Measurements from ENCODE around the gene PDLIM1. TPM values are rescaled to one million over a fixed set of nuclear protein-coding genes. Genes with fewer than 3 reads are reported as not detected.

Gene PDLIM1
- total and polyA plus RNA-seq, 10 of the 15 experiments (the other 5 are each of a cell fraction or from before 2014, with no cell fraction given) = 95.7 to 714 (median 309) TPM

DNA sequence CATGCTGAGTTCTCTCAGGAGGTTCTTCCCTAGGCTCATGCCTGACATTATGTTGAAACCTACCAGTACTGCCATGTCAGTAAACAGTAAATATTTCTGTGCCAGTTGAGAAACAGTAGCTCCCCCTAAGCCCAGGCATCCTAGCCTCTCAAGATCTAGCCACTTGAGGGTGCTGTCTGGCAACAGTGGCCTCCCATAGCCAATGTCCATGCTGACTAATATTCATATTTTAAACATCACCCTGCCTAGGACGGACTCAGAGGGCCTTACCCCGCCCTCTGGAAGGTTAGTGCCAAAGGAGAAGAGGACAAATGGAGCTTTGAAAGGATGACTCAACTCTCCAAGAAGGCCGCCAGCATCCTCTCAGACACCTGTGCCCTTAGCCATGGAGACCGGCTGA, 89.1 kb downstream of the PDLIM1 start:
- RAD21 ChIA-PET (ENCODE audit: unreplicated experiment) = interaction anchor here (1.1 to 2.1 kb wide), 5 partner anchors 44 to 174 kb away, joined by 3 to 13 read pairs (median 4); no protein-coding TSS in a partner anchor
- Histone ChIP-seq H3K9ac (ENCODE audit: control insufficient read depth, insufficient read depth, low read length) (no peak overlapping the region), H3K4me3 (no peak overlapping the region), H3K27me3 (replicated peaks in 1 of 2; ENCODE audit: control insufficient read depth in 2 of 2, insufficient read depth in 2 of 2, low read length in 1 of 2) (no peaks in the 10 kb centered on the region), H2AFZ (ENCODE audit: control insufficient read depth, low read depth, low read length) (no peak overlapping the region), H3K9me3 (replicated peaks; ENCODE audit: control insufficient read depth, insufficient read depth, low read length) (no peaks in the 10 kb centered on the region), H3K36me3 (ENCODE audit: control insufficient read depth in 2 of 2, insufficient read depth in 2 of 2, low read length in 1 of 2) (no peaks in the 10 kb centered on the region), H3K4me2 (ENCODE audit: control insufficient read depth, insufficient read depth) (no peak overlapping the region), H3K79me2 (ENCODE audit: control insufficient read depth, insufficient read depth, low read length) (no peaks in the 10 kb centered on the region), H3K27ac (ENCODE audit: control insufficient read depth, insufficient read depth) (no peak overlapping the region), H3K4me1 (ENCODE audit: control insufficient read depth, insufficient read depth, low read length) (no peaks in the 10 kb centered on the region), H4K20me1 (ENCODE audit: control insufficient read depth, insufficient read depth) (no peaks in the 10 kb centered on the region)
- no TSS peak for BruUV-seq (replicated peaks)
- intact Hi-C loops (cut with micrococcal nuclease; ENCODE audit: unreplicated experiment) = no loop called here
- WGBS (ENCODE audit: insufficient coverage, insufficient replicate concordance, low lambda C conversion rate, missing lambda C conversion rate) = 71% methylated on average over 4 of the region's 4 CpGs
- ATAC-seq (peak; percentile 65), DNase-seq (ENCODE audit: low read depth, low spot score) (no peak), FAIRE-seq (no peak)
- SMC1A ChIA-PET (ENCODE audit: uncharacterized antibody, unreplicated experiment) = interaction anchor here (0.5 to 1.9 kb wide), 6 partner anchors 41 to 197 kb away, joined by 3 to 12 read pairs (median 3); no protein-coding TSS in a partner anchor
- CTCF ChIA-PET = interaction anchor here (0.6 to 1.6 kb wide), 8 partner anchors 8 to 226 kb away, joined by 3 to 9 read pairs (median 4); no protein-coding TSS in a partner anchor
- in situ Hi-C loops (cut with MboI) = no loop called here
- POLR2A ChIA-PET = no interaction called here
- TF ChIP-seq RAD21 (IDR thresholded peaks at IDR 0.05; ENCODE audit: insufficient read depth, low read depth, low read length) (peak; percentile 47), IKZF1 (conservative IDR thresholded peaks at IDR 0.05) (no peak), NR2C2 (IDR thresholded peaks at IDR 0.05; ENCODE audit: borderline replicate concordance, control insufficient read depth, insufficient read length, low read depth) (no peak), RAD51 (IDR thresholded peaks at IDR 0.05) (no peak), SP1 (IDR thresholded peaks at IDR 0.05; ENCODE audit: low read depth, low read length) (no peak), TCF7 (IDR thresholded peaks at IDR 0.05; ENCODE audit: borderline replicate concordance) (no peak), SMAD5 (IDR thresholded peaks at IDR 0.05; ENCODE audit: low read depth) (no peak), PML (IDR thresholded peaks at IDR 0.05; ENCODE audit: low read length) (no peak), NFXL1 (IDR thresholded peaks at IDR 0.05; ENCODE audit: borderline replicate concordance) (no peak), WRNIP1 (IDR thresholded peaks at IDR 0.05; ENCODE audit: borderline replicate concordance, low read depth, low read length) (no peak), NFYA (IDR thresholded peaks at IDR 0.05; ENCODE audit: borderline replicate concordance, low read depth, low read length) (no peak), CBX5 (IDR thresholded peaks at IDR 0.05; ENCODE audit: low read depth) (no peak), MYB (IDR thresholded peaks at IDR 0.05; ENCODE audit: borderline replicate concordance, low read depth, low read length) (no peak), RCOR1 (conservative IDR thresholded peaks at IDR 0.05; ENCODE audit: low read depth, low read length) (no peak), CHD1 (IDR thresholded peaks at IDR 0.05; ENCODE audit: low read depth, low read length) (no peak), ZBED1 (IDR thresholded peaks at IDR 0.05; ENCODE audit: borderline replicate concordance) (no peak), SMC3 (IDR thresholded peaks at IDR 0.05; ENCODE audit: borderline replicate concordance, low read length) (peak; percentile 23; the same call in 1 of the 2 replicates), JUNB (IDR thresholded peaks at IDR 0.05) (no peak), PAX5 (IDR thresholded peaks at IDR 0.05; ENCODE audit: borderline replicate concordance, low read depth, low read length) (no peak)
- TF ChIP-seq, protein P1, sequence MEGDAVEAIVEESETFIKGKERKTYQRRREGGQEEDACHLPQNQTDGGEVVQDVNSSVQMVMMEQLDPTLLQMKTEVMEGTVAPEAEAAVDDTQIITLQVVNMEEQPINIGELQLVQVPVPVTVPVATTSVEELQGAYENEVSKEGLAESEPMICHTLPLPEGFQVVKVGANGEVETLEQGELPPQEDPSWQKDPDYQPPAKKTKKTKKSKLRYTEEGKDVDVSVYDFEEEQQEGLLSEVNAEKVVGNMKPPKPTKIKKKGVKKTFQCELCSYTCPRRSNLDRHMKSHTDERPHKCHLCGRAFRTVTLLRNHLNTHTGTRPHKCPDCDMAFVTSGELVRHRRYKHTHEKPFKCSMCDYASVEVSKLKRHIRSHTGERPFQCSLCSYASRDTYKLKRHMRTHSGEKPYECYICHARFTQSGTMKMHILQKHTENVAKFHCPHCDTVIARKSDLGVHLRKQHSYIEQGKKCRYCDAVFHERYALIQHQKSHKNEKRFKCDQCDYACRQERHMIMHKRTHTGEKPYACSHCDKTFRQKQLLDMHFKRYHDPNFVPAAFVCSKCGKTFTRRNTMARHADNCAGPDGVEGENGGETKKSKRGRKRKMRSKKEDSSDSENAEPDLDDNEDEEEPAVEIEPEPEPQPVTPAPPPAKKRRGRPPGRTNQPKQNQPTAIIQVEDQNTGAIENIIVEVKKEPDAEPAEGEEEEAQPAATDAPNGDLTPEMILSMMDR (IDR thresholded peaks at IDR 0.05 in 2 of 3, conservative IDR thresholded peaks at IDR 0.05 in 1 of 3; ENCODE audit: control insufficient read depth in 2 of 3, extremely low read depth in 1 of 3, insufficient read depth in 1 of 3, low read depth in 3 of 3, low read length in 3 of 3) = peak; percentile 18 to 40 (median 32); a peak in 3 of 6 replicates
- TF ChIP-seq, protein P2, sequence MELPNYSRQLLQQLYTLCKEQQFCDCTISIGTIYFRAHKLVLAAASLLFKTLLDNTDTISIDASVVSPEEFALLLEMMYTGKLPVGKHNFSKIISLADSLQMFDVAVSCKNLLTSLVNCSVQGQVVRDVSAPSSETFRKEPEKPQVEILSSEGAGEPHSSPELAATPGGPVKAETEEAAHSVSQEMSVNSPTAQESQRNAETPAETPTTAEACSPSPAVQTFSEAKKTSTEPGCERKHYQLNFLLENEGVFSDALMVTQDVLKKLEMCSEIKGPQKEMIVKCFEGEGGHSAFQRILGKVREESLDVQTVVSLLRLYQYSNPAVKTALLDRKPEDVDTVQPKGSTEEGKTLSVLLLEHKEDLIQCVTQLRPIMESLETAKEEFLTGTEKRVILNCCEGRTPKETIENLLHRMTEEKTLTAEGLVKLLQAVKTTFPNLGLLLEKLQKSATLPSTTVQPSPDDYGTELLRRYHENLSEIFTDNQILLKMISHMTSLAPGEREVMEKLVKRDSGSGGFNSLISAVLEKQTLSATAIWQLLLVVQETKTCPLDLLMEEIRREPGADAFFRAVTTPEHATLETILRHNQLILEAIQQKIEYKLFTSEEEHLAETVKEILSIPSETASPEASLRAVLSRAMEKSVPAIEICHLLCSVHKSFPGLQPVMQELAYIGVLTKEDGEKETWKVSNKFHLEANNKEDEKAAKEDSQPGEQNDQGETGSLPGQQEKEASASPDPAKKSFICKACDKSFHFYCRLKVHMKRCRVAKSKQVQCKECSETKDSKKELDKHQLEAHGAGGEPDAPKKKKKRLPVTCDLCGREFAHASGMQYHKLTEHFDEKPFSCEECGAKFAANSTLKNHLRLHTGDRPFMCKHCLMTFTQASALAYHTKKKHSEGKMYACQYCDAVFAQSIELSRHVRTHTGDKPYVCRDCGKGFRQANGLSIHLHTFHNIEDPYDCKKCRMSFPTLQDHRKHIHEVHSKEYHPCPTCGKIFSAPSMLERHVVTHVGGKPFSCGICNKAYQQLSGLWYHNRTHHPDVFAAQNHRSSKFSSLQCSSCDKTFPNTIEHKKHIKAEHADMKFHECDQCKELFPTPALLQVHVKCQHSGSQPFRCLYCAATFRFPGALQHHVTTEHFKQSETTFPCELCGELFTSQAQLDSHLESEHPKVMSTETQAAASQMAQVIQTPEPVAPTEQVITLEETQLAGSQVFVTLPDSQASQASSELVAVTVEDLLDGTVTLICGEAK (IDR thresholded peaks at IDR 0.05; ENCODE audit: borderline replicate concordance) = no peak

Data from GM12878 (cell line).